H1 (cell line): ENCODE data around the gene TMTC2. TPM values are rescaled to one million over a fixed set of nuclear protein-coding genes. Genes with fewer than 3 reads are reported as not detected.

Experiments used
- CTCF ChIA-PET: fragments of 300-600 bp; sonication (Branson Sonifier 250); formaldehyde crosslinking; loops from one replicate; lab custom pipeline; 2021; ENCODE audit not compliant: partially characterized antibody; lab: Charles Lee
- POLR2A ChIA-PET: fragments of 300-600 bp; sonication (Branson Sonifier 250); formaldehyde crosslinking; loops from one replicate; lab custom pipeline; 2021; ENCODE audit warnings: inconsistent platforms; ENCODE audit not compliant: partially characterized antibody; lab: Charles Lee
- DNase-seq, 2 experiments: peaks; one replicate each; pipeline versions ENCODE4 v3.0.0 to v3.0.0-alpha.2; 2010 to 2022; ENCODE audit warnings: low spot score in 2 of 2, low read depth in 1 of 2, mixed read lengths in 1 of 2
- FAIRE-seq: peaks from 2 replicates; lab custom pipeline; 2011; peaks lifted over from hg19 to GRCh38; lab: Jason Lieb, UNC
- H2AFZ ChIP-seq: 2 replicates; pipeline ENCODE4 v1.8.1; 2012; ENCODE audit warnings: low read length, inconsistent platforms
- H2AK5ac ChIP-seq: 2 replicates; pipeline ENCODE4 v1.6.1; 2013; ENCODE audit warnings: low read depth, low read length
- H2BK120ac ChIP-seq: replicated peaks from 2 replicates; pipeline ENCODE3; 2013; ENCODE audit warnings: low read depth, low read length, inconsistent platforms
- H2BK12ac ChIP-seq: 2 replicates; pipeline ENCODE4 v1.6.1; 2013; ENCODE audit warnings: low read depth, low read length
- H2BK15ac ChIP-seq: 2 replicates; pipeline ENCODE4 v1.6.1; 2013; ENCODE audit warnings: low read length
- H2BK20ac ChIP-seq: 2 replicates; pipeline ENCODE4 v1.6.1; 2013; ENCODE audit warnings: low read length
- H2BK5ac ChIP-seq: 2 replicates; pipeline ENCODE4 v1.6.1; 2013; ENCODE audit warnings: low read depth, low read length
- H3K14ac ChIP-seq: 2 replicates; pipeline ENCODE4 v1.6.1; 2013; ENCODE audit warnings: inconsistent platforms; ENCODE audit not compliant: insufficient read length
- H3K18ac ChIP-seq: 2 replicates; pipeline ENCODE4 v1.6.1; 2013; ENCODE audit warnings: low read length; ENCODE audit errors: extremely low read depth
- H3K23ac ChIP-seq: 2 replicates; pipeline ENCODE4 v1.6.1; 2013; ENCODE audit warnings: inconsistent platforms; ENCODE audit not compliant: insufficient read length
- H3K23me2 ChIP-seq: 2 replicates; pipeline ENCODE4 v1.6.1; 2013; ENCODE audit warnings: low read depth, low read length
- H3K27ac ChIP-seq: 2 replicates; pipeline ENCODE4 v1.6.1; 2011; ENCODE audit warnings: low read depth, low read length, inconsistent platforms
- H3K27me3 ChIP-seq, 4 experiments: replicated peaks in 1 of 4; 1 replicate in 1 of 4; 2 replicates in 3 of 4; pipeline versions ENCODE4 v1.6.1 to v1.8.1; 2011 to 2013; ENCODE audit warnings: low read length in 3 of 4, mild to moderate bottlenecking in 3 of 4, inconsistent platforms in 2 of 4, mixed read lengths in 2 of 4, moderate library complexity in 1 of 4; ENCODE audit not compliant: control insufficient read depth in 3 of 4, insufficient read depth in 3 of 4; ENCODE audit errors: extremely low read depth in 1 of 4
- H3K36me3 ChIP-seq, 4 experiments: 2 replicates each; pipeline versions ENCODE4 v1.6.1 to v1.8.1; 2011 to 2013; ENCODE audit warnings: mild to moderate bottlenecking in 4 of 4, low read length in 3 of 4, moderate library complexity in 2 of 4, control low read depth in 1 of 4, inconsistent platforms in 1 of 4; ENCODE audit not compliant: insufficient read depth in 4 of 4, control insufficient read depth in 2 of 4
- H3K4ac ChIP-seq: replicated peaks from 2 replicates; pipeline ENCODE3; 2013; ENCODE audit warnings: low read length, low read depth, mixed read lengths, inconsistent platforms; ENCODE audit not compliant: insufficient read length
- H3K4me1 ChIP-seq, 4 experiments: replicated peaks in 1 of 4; 1 replicate in 1 of 4; 2 replicates in 3 of 4; pipeline versions ENCODE4 v1.6.1 to v1.8.1; 2011 to 2013; ENCODE audit warnings: low read length in 3 of 4, inconsistent platforms in 2 of 4, mixed read lengths in 1 of 4; ENCODE audit not compliant: insufficient read depth in 4 of 4, control insufficient read depth in 3 of 4
- H3K4me2 ChIP-seq, 2 experiments: 2 replicates each; pipeline versions ENCODE4 v1.6.1 to v1.8.1; 2011 to 2013; ENCODE audit warnings: low read depth in 2 of 2, low read length in 2 of 2, control low read depth in 1 of 2, inconsistent platforms in 1 of 2, mild to moderate bottlenecking in 1 of 2; ENCODE audit not compliant: insufficient read depth in 1 of 2
- H3K4me3 ChIP-seq, 4 experiments: fragments of 200-600, 300-600 bp in 1 of 4; sonication (generic), shearing (Covaris generic), sonication (Bioruptor Twin) in 1 of 4; 2 replicates each; pipeline versions ENCODE4 v1.5.1 to v1.8.1; 2011 to 2016; ENCODE audit warnings: low read length in 4 of 4, low read depth in 3 of 4, control low read depth in 2 of 4, inconsistent platforms in 2 of 4, mild to moderate bottlenecking in 2 of 4, mixed read lengths in 1 of 4, moderate library complexity in 1 of 4; ENCODE audit not compliant: insufficient read depth in 2 of 4; ENCODE audit errors: extremely low read depth in 1 of 4
- H3K56ac ChIP-seq: replicated peaks from 2 replicates; pipeline ENCODE3; 2013; ENCODE audit warnings: low read depth, mild to moderate bottlenecking, mixed read lengths, low read length, inconsistent platforms; ENCODE audit not compliant: insufficient read length
- H3K79me1 ChIP-seq: 2 replicates; pipeline ENCODE4 v1.6.1; 2013; ENCODE audit warnings: low read depth, low read length, control low read depth
- H3K79me2 ChIP-seq, 2 experiments: 2 replicates each; pipeline versions ENCODE4 v1.6.1 to v1.8.1; 2012 to 2013; ENCODE audit warnings: low read length in 2 of 2, mild to moderate bottlenecking in 2 of 2, inconsistent platforms in 1 of 2; ENCODE audit not compliant: insufficient read depth in 2 of 2, control insufficient read depth in 1 of 2
- H3K9ac ChIP-seq, 4 experiments: replicated peaks in 1 of 4; 1 replicate in 1 of 4; 2 replicates in 3 of 4; pipeline versions ENCODE4 v1.6.1 to v1.8.1; 2011 to 2013; ENCODE audit warnings: low read depth in 3 of 4, low read length in 3 of 4, control low read depth in 2 of 4, mild to moderate bottlenecking in 2 of 4, moderate library complexity in 2 of 4, inconsistent platforms in 1 of 4; ENCODE audit errors: extremely low read depth in 1 of 4
- H3K9me3 ChIP-seq, 2 experiments: 2 replicates each; pipeline versions ENCODE4 v1.6.1 to v1.8.1; 2012 to 2013; ENCODE audit warnings: mild to moderate bottlenecking in 2 of 2, moderate library complexity in 2 of 2, control low read depth in 1 of 2, inconsistent platforms in 1 of 2, low read depth in 1 of 2, low read length in 1 of 2, mixed read lengths in 1 of 2; ENCODE audit not compliant: insufficient read depth in 2 of 2
- H4K20me1 ChIP-seq, 2 experiments: replicated peaks in 1 of 2; 2 replicates each; pipeline versions ENCODE3 to v1.8.1; 2011 to 2013; ENCODE audit warnings: inconsistent platforms in 2 of 2, low read length in 2 of 2, mild to moderate bottlenecking in 1 of 2; ENCODE audit not compliant: insufficient read depth in 2 of 2, control insufficient read depth in 1 of 2
- H4K5ac ChIP-seq: 2 replicates; pipeline ENCODE4 v1.6.1; 2013; ENCODE audit warnings: low read length, low read depth, mixed read lengths, inconsistent platforms; ENCODE audit not compliant: insufficient read length
- H4K8ac ChIP-seq: 2 replicates; pipeline ENCODE4 v1.8.0; 2013; ENCODE audit warnings: mild to moderate bottlenecking, moderate library complexity, low read length, inconsistent platforms; ENCODE audit not compliant: insufficient read depth; ENCODE audit errors: extremely low read depth
- H4K91ac ChIP-seq: replicated peaks from 2 replicates; pipeline ENCODE3; 2013; ENCODE audit warnings: low read length, mixed read lengths, inconsistent platforms; ENCODE audit not compliant: insufficient read length
- JUND ChIP-seq: IDR thresholded peaks from 2 replicates; pipeline ENCODE4 v1.6.1; 2011; ENCODE audit warnings: mild to moderate bottlenecking, improper control_type of control experiment, low read length
- SIN3A ChIP-seq, 2 experiments: IDR thresholded peaks in 1 of 2; conservative IDR thresholded peaks in 1 of 2; 2 replicates each; pipeline ENCODE4 v1.6.1; 2011 to 2012; ENCODE audit warnings: low read length in 2 of 2, improper control_type of control experiment in 1 of 2, low read depth in 1 of 2, mild to moderate bottlenecking in 1 of 2
- TEAD4 ChIP-seq: IDR thresholded peaks from 2 replicates; pipeline ENCODE4 v1.6.1; 2012; ENCODE audit warnings: low read depth, low read length, inconsistent platforms, mixed read lengths
- WGBS, 2 experiments: shearing (Covaris generic) in 1 of 2; methylation state at CpG; one replicate each; pipeline versions ENCODE4 v1.1.6 to v1.1.7; 2013 to 2015; ENCODE audit warnings: low lambda C conversion rate in 2 of 2, mixed read lengths in 2 of 2, inconsistent platforms in 1 of 2, low coverage in 1 of 2, missing lambda C conversion rate in 1 of 2; ENCODE audit not compliant: insufficient replicate concordance in 2 of 2, insufficient coverage in 1 of 2, insufficient read length in 1 of 2; ENCODE audit errors: extremely low coverage in 1 of 2, missing lambda C conversion rate in 1 of 2; 5-methylcytosine and 5-hydroxymethylcytosine counted together
- polyA plus RNA-seq, 7 experiments: library from polyadenylated mRNA; depleted of rRNA in 3 of 7; stranded (reverse) in 5 of 7; unstranded in 2 of 7; fragments of >200 nt in 5 of 7; fragments of 200-250 nt in 2 of 7; gene quantifications; 1 replicate in 5 of 7; 2 replicates in 1 of 7; 4 replicates in 1 of 7; pipeline versions ENCODE4 v1.2.1 to v1.2.3, GENCODE V29; 2011 to 2013; ENCODE audit warnings: missing spikeins in 2 of 7, mixed read lengths in 2 of 7
- total RNA-seq: library from RNA; stranded (reverse); fragmentation: NEBNext Ultra II Directional; extraction: Animal tissue kit (Norgen Biotek cat#: 25700); gene quantifications from 2 replicates; pipeline ENCODE4 v1.2.1, GENCODE V29; 2021

The TMTC2 gene
- total and polyA plus RNA-seq, 2 of the 8 experiments (the other 6 are each of a cell fraction or from before 2014, with no cell fraction given), result 2.3 to 3.9 TPM

GRCh38 chr12:83042441-83043200, 355.9 kb downstream of the TMTC2 start:
- no peaks in the 10 kb centered on the region for H3K36me3 ChIP-seq
- H3K79me1 ChIP-seq, result no peaks in the 10 kb centered on the region
- no peak overlapping the region for H4K5ac ChIP-seq
- no peak overlapping the region for H2AFZ ChIP-seq
- ChIA-PET POLR2A (no interaction called here), CTCF (interaction anchor here (0.8 kb wide), 1 partner anchor 347 kb away, joined by 4 read pairs; no protein-coding TSS in a partner anchor)
- no peak overlapping the region for H2BK15ac ChIP-seq
- no peak overlapping the region; the same call in 1 of the 2 replicates for H3K18ac ChIP-seq
- no peak overlapping the region for H3K23ac ChIP-seq
- H3K14ac ChIP-seq, result no peak overlapping the region
- peak overlapping the region; percentile 31; the same call in 1 of the 2 replicates for H2BK12ac ChIP-seq
- no peak overlapping the region for H3K56ac ChIP-seq
- WGBS, 2 experiments, result 73% methylated on average over 9 of the region's 9 CpGs; no CpG with 5 or more reads in 1 of the 2 experiments
- no peaks in the 10 kb centered on the region for H4K20me1 ChIP-seq
- H4K91ac ChIP-seq, result no peak overlapping the region
- H4K8ac ChIP-seq, result no peak overlapping the region
- no peak overlapping the region for H2BK5ac ChIP-seq
- no peaks in the 10 kb centered on the region for H3K23me2 ChIP-seq
- H3K27me3 ChIP-seq, result peaks cover 0 to 1% (median 0%) of the 10 kb centered on the region in 4 experiments; a peak in 1 of 7 replicates
- H3K79me2 ChIP-seq, result no peaks in the 10 kb centered on the region
- H3K27ac ChIP-seq, result peak overlapping the region; percentile 50; the same call in 1 of the 2 replicates
- FAIRE-seq, result no peak
- no peak for DNase-seq
- no peak overlapping the region for H3K4ac ChIP-seq
- no peak overlapping the region; a peak in 1 of 8 replicates for H3K4me3 ChIP-seq
- no peaks in the 10 kb centered on the region for H3K9me3 ChIP-seq
- H3K4me1 ChIP-seq, result peaks cover 2 to 8% (median 5%) of the 10 kb centered on the region in 4 experiments; a peak in 4 of 7 replicates
- H3K9ac ChIP-seq, result no peak overlapping the region
- no peak overlapping the region for H2AK5ac ChIP-seq
- no peak overlapping the region for H2BK20ac ChIP-seq
- no peak overlapping the region for H2BK120ac ChIP-seq
- peak overlapping the region in 1 of 2 experiments; percentile 18; a peak in 1 of 4 replicates for H3K4me2 ChIP-seq
- TF ChIP-seq TEAD4, result 0 out of 2 replicates have a peak, but pooled peaks have one; percentile 34
- peak; percentile 47; the same call in 1 of the 2 replicates for TF ChIP-seq JUND
- no peak for TF ChIP-seq SIN3A (conservative IDR thresholded peaks at IDR 0.05 in 1 of 2, IDR thresholded peaks at IDR 0.05 in 1 of 2; ENCODE audit: low read depth in 1 of 2, low read length in 2 of 2)
